CD4-positive, CD25-positive, alpha-beta regulatory T cell (primary cell): Measurements from ENCODE around the gene STX8. TPM values are rescaled to one million over a fixed set of nuclear protein-coding genes. Genes with fewer than 3 reads are reported as not detected.

Experiments
- ATAC-seq, 2 donors: fragments of 150-1000 bp; cut with Tn5 transposase; one replicate each; pipeline ENCODE4 v1.10.0; 2021; ENCODE audit warnings: low read depth in 2 of 2, moderate number of reproducible peaks in 2 of 2, moderate library complexity in 1 of 2
- DNase-seq, 3 donors: peaks; one replicate each; pipeline versions ENCODE4 v3.0.0 to v3.0.0-alpha.2; 2012 to 2022; ENCODE audit warnings: mixed read lengths in 1 of 3
- H3K27ac ChIP-seq: one replicate; pipeline ENCODE4 v1.7.0; 2013; ENCODE audit warnings: mild to moderate bottlenecking, low read length; ENCODE audit not compliant: insufficient read depth, poor library complexity, severe bottlenecking
- H3K27me3 ChIP-seq: one replicate; pipeline ENCODE4 v1.7.0; 2013; ENCODE audit warnings: low read length; ENCODE audit not compliant: control insufficient read depth, insufficient read depth
- H3K36me3 ChIP-seq: one replicate; pipeline ENCODE4 v1.7.0; 2013; ENCODE audit warnings: mild to moderate bottlenecking, low read length, moderate library complexity; ENCODE audit not compliant: control insufficient read depth, insufficient read depth
- H3K4me1 ChIP-seq: 2 replicates; pipeline ENCODE4 v1.7.0; 2013; ENCODE audit warnings: mild to moderate bottlenecking, low read length; ENCODE audit not compliant: insufficient read depth, control insufficient read depth, poor library complexity, severe bottlenecking
- H3K4me3 ChIP-seq: one replicate; pipeline ENCODE4 v1.7.0; 2013; ENCODE audit warnings: low read depth, mild to moderate bottlenecking, low read length, moderate library complexity
- H3K9me3 ChIP-seq, 2 experiments: 1 replicate in 1 of 2; 2 replicates in 1 of 2; pipeline ENCODE4 v1.7.0; 2013; ENCODE audit warnings: low read length in 2 of 2, mild to moderate bottlenecking in 1 of 2, moderate library complexity in 1 of 2; ENCODE audit not compliant: control insufficient read depth in 2 of 2
- H3K27ac Mint-ChIP-seq, 3 donors: one replicate each; pipeline ENCODE4 v1.8.0; 2020 to 2022; ENCODE audit warnings: mild to moderate bottlenecking in 3 of 3, mixed read lengths in 3 of 3, moderate library complexity in 2 of 3
- H3K27me3 Mint-ChIP-seq: one replicate; pipeline ENCODE4 v1.8.0; 2022; ENCODE audit warnings: mild to moderate bottlenecking, mixed read lengths
- H3K36me3 Mint-ChIP-seq: one replicate; pipeline ENCODE4 v1.8.0; 2020; ENCODE audit warnings: mixed read lengths
- H3K4me1 Mint-ChIP-seq, 4 donors: one replicate each; pipeline ENCODE4 v1.8.0; 2020 to 2022; ENCODE audit warnings: mixed read lengths in 4 of 4, mild to moderate bottlenecking in 1 of 4
- H3K4me3 Mint-ChIP-seq, 4 donors: one replicate each; pipeline ENCODE4 v1.8.0; 2020 to 2022; ENCODE audit warnings: mild to moderate bottlenecking in 4 of 4, mixed read lengths in 4 of 4, moderate library complexity in 3 of 4
- H3K9me3 Mint-ChIP-seq, 7 donors: one replicate each; pipeline ENCODE4 v1.8.0; 2020 to 2022; ENCODE audit warnings: mixed read lengths in 7 of 7, mild to moderate bottlenecking in 3 of 7, moderate library complexity in 2 of 7
- polyA plus RNA-seq, 4 donors: library from polyadenylated mRNA; unstranded; fragments of 300-500 nt; fragmentation: Illumina TruSeq; gene quantifications; one replicate each; pipeline ENCODE4 v1.2.3, GENCODE V29; 2021
- total RNA-seq: library from RNA; stranded (reverse); gene quantifications from one replicate; pipeline ENCODE4 v1.2.3, GENCODE V29; 2022

Gene STX8
- total and polyA plus RNA-seq, 5 donors from 2014 or later, result 83.7 to 214 (median 170) TPM

DNA sequence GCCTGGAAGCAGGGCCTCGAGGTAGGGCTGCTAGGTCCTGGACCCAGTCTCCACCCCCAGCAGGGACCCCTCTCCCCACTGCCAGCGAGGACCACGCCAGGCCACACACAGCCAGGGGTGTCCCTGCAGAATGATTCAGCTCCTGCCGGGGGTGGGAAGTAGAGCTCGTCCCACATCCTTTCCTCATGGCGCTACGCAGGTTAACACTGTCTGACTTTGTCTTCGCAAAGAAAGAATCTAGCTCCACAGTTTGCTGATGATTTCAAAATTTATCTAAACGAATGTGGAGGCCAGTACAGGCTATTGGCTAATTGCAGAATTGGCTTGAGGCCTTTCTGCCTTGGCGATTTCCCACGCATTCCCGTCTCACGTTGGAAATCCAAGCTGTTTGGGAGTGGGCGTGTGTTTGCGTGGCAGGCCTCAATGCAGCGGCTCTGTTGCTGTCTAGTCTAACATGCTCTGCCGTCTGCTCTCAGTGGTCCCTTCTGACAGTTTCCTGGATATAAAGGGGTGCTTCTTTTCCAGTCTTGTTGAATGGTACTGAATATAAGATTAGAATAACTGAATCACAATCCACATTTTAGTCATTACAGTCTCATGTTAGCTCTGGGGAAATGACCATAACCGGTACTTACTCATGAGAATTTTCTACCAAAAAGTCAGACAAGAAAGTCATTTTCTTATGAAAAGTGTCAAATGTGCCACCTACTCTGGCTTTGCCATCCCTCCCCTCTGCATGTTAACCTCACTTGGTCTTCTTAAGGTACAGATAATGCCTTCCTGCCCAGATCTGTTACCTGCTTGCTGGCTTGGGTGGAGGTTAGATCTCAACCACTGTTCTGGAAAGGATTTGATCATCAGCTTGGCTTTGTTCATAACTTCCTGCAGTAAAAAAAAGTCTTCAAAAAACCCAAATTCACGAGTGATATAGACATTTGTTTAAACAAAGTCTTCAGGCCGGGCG lies 301.9 kb downstream of the STX8 start:
- peaks cover 3% of the 10 kb centered on the region for H3K36me3 ChIP-seq
- no peak overlapping the region for H3K4me3 Mint-ChIP-seq
- peaks cover 0 to 5% (median 2%) of the 10 kb centered on the region in 4 donors for H3K4me1 Mint-ChIP-seq
- ATAC-seq (no peak), DNase-seq (peak in 1 of 3 donors; percentile 13)
- H3K27ac ChIP-seq, result no peak overlapping the region
- no peaks in the 10 kb centered on the region for H3K4me1 ChIP-seq
- peaks cover 0 to 2% (median 0%) of the 10 kb centered on the region in 7 donors for H3K9me3 Mint-ChIP-seq
- H3K27me3 Mint-ChIP-seq, result no peaks in the 10 kb centered on the region
- H3K9me3 ChIP-seq, result no peaks in the 10 kb centered on the region
- peaks cover 17% of the 10 kb centered on the region for H3K36me3 Mint-ChIP-seq
- H3K4me3 ChIP-seq, result no peak overlapping the region
- H3K27ac Mint-ChIP-seq, result peak overlapping the region in 1 of 3 donors; percentile 63
- no peaks in the 10 kb centered on the region for H3K27me3 ChIP-seq

- no peak for DNase-seq
- no peak overlapping the region for H3K4me3 ChIP-seq
- H3K27me3 Mint-ChIP-seq, result no peaks in the 10 kb centered on the region
- H3K9me3 ChIP-seq, result no peaks in the 10 kb centered on the region
- H3K27me3 ChIP-seq, result no peaks in the 10 kb centered on the region
- peaks cover 3% of the 10 kb centered on the region for H3K36me3 ChIP-seq
- H3K9me3 Mint-ChIP-seq, result peaks cover 0 to 1% (median 0%) of the 10 kb centered on the region in 7 donors
- H3K27ac Mint-ChIP-seq, result no peak overlapping the region
- no peak for ATAC-seq
- H3K4me1 Mint-ChIP-seq, result peaks cover 0 to 5% (median 2%) of the 10 kb centered on the region in 4 donors
- H3K4me1 ChIP-seq, result no peaks in the 10 kb centered on the region
- peaks cover 15% of the 10 kb centered on the region for H3K36me3 Mint-ChIP-seq
- H3K4me3 Mint-ChIP-seq, result no peak overlapping the region
- H3K27ac ChIP-seq, result no peak overlapping the region
These were observed 303.0 kb downstream of the STX8 start for GRCh38 chr17:9272501-9273200.

GRCh38 chr17:9271989-9272388 lies 303.6 kb downstream of the STX8 start:
- no peak overlapping the region for H3K4me3 Mint-ChIP-seq
- H3K27ac Mint-ChIP-seq, result peak overlapping the region in 1 of 3 donors; percentile 23
- H3K36me3 Mint-ChIP-seq, result peaks cover 13% of the 10 kb centered on the region
- no peak for ATAC-seq
- Histone ChIP-seq H3K4me3 (no peak overlapping the region), H3K27ac (no peak overlapping the region), H3K27me3 (no peaks in the 10 kb centered on the region), H3K4me1 (no peaks in the 10 kb centered on the region), H3K36me3 (peaks cover 3% of the 10 kb centered on the region), H3K9me3 (no peaks in the 10 kb centered on the region)
- H3K4me1 Mint-ChIP-seq, result peaks cover 0 to 5% (median 3%) of the 10 kb centered on the region in 4 donors
- no peak for DNase-seq
- no peaks in the 10 kb centered on the region for H3K9me3 Mint-ChIP-seq
- H3K27me3 Mint-ChIP-seq, result no peaks in the 10 kb centered on the region

GRCh38 chr17:9270921-9271320 lies 304.7 kb downstream of the STX8 start:
- no peak overlapping the region for H3K27ac ChIP-seq
- ATAC-seq (no peak), DNase-seq (no peak)
- Mint-ChIP-seq H3K9me3 (peaks cover 0 to 1% (median 0%) of the 10 kb centered on the region in 7 donors), H3K27ac (no peak overlapping the region), H3K4me1 (peaks cover 0 to 5% (median 3%) of the 10 kb centered on the region in 4 donors), H3K36me3 (peaks cover 17% of the 10 kb centered on the region), H3K4me3 (no peak overlapping the region), H3K27me3 (no peaks in the 10 kb centered on the region)
- no peaks in the 10 kb centered on the region for H3K4me1 ChIP-seq
- no peaks in the 10 kb centered on the region for H3K27me3 ChIP-seq
- no peaks in the 10 kb centered on the region for H3K9me3 ChIP-seq
- H3K36me3 ChIP-seq, result peaks cover 3% of the 10 kb centered on the region
- H3K4me3 ChIP-seq, result no peak overlapping the region

- Mint-ChIP-seq H3K4me1 (peaks cover 0 to 5% (median 3%) of the 10 kb centered on the region in 4 donors), H3K27me3 (no peaks in the 10 kb centered on the region), H3K9me3 (peaks cover 0 to 2% (median 0%) of the 10 kb centered on the region in 7 donors), H3K27ac (peak overlapping the region in 1 of 3 donors; percentile 60), H3K4me3 (no peak overlapping the region), H3K36me3 (peaks cover 25% of the 10 kb centered on the region)
- H3K4me3 ChIP-seq, result no peak overlapping the region
- H3K27ac ChIP-seq, result no peak overlapping the region
- ATAC-seq, result no peak
- H3K4me1 ChIP-seq, result no peaks in the 10 kb centered on the region
- no peaks in the 10 kb centered on the region for H3K9me3 ChIP-seq
- H3K36me3 ChIP-seq, result peaks cover 3% of the 10 kb centered on the region
- no peak for DNase-seq
- no peaks in the 10 kb centered on the region for H3K27me3 ChIP-seq
These were observed 306.1 kb downstream of the STX8 start for GRCh38 chr17:9269350-9270035.

GRCh38 chr17:9268546-9268945 lies 307.1 kb downstream of the STX8 start:
- Mint-ChIP-seq H3K36me3 (peaks cover 30% of the 10 kb centered on the region), H3K4me3 (no peak overlapping the region), H3K27me3 (no peaks in the 10 kb centered on the region), H3K4me1 (peaks cover 0 to 5% (median 1%) of the 10 kb centered on the region in 4 donors), H3K27ac (no peak overlapping the region), H3K9me3 (peaks cover 0 to 2% (median 0%) of the 10 kb centered on the region in 7 donors)
- peaks cover under 1% of the 10 kb centered on the region for H3K36me3 ChIP-seq
- no peak overlapping the region for H3K27ac ChIP-seq
- ATAC-seq, result no peak
- H3K9me3 ChIP-seq, result no peaks in the 10 kb centered on the region
- no peak overlapping the region for H3K4me3 ChIP-seq
- H3K4me1 ChIP-seq, result no peaks in the 10 kb centered on the region
- H3K27me3 ChIP-seq, result no peaks in the 10 kb centered on the region
- DNase-seq, result no peak

GRCh38 chr17:9266697-9267117 lies 308.9 kb downstream of the STX8 start:
- DNase-seq (no peak), ATAC-seq (no peak)
- Mint-ChIP-seq H3K4me3 (no peak overlapping the region), H3K27me3 (no peaks in the 10 kb centered on the region), H3K27ac (no peak overlapping the region), H3K4me1 (peaks cover 0 to 2% (median 0%) of the 10 kb centered on the region in 4 donors), H3K9me3 (peaks cover 0 to 2% (median 0%) of the 10 kb centered on the region in 7 donors), H3K36me3 (peaks cover 32% of the 10 kb centered on the region)
- H3K9me3 ChIP-seq, result no peaks in the 10 kb centered on the region
- H3K27me3 ChIP-seq, result no peaks in the 10 kb centered on the region
- no peak overlapping the region for H3K4me3 ChIP-seq
- H3K36me3 ChIP-seq, result no peaks in the 10 kb centered on the region
- H3K4me1 ChIP-seq, result no peaks in the 10 kb centered on the region
- H3K27ac ChIP-seq, result no peak overlapping the region
